GM18951 (cell line): ENCODE results near the gene GIMAP8.

Source experiments
- POLR2A ChIP-seq: IDR thresholded peaks from 4 replicates; pipeline ENCODE4 v1.6.1; 2011; ENCODE audit warnings: mild to moderate bottlenecking; ENCODE audit not compliant: insufficient read length, insufficient read depth; ENCODE audit errors: extremely low read depth
- in situ Hi-C: fragments of 300-500 bp; cut with MboI; formaldehyde crosslinking; loops from one replicate; pipeline ENCODE4 v1.12.0; 2022; ENCODE audit warnings: low sequenced_read_pairs, mixed read lengths, inconsistent platforms; ENCODE audit not compliant: unreplicated experiment

The GIMAP8 gene

DNA sequence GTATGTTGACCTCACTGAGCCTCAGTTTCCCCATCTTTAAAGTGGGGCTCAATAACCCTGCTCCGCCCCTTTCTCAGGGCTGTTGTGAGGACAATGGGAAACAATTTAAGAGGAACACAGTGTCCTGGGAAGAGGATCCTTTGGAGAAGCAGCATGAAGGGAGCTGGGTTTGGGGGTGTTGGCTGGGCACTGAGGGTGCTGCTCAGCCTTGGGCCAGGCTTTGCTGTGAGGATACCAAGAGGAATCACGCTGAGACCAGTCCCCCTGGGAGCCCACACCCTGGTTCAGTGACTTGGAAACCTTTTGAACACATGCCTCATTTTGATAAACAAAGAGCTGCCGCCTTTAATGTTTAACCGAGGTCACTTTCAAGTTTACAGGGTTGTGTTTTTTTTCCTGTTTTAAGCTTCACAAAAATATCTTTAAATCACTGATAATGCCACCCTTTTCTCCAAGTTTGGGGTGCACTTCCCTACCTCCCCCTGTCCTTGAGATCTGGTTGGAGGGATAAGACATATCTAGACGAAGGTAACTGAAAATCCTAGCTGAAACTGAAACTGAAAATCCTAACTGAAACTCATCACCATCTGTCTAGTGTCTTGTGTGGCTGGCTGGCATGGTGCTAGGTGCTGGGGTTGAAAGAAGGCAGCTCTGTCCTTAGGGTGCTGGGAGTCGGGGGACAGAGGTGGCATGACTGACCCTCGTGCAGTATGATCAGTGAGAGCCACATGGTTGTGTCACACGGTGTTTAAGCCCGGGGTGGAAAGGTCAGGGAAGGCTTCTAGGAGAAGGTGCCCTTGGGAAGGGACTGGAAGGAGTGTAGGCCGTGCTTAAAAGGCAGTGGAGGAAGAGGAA, 43.6 kb upstream of the GIMAP8 start:
- in situ Hi-C loops: no loop called here

DNA sequence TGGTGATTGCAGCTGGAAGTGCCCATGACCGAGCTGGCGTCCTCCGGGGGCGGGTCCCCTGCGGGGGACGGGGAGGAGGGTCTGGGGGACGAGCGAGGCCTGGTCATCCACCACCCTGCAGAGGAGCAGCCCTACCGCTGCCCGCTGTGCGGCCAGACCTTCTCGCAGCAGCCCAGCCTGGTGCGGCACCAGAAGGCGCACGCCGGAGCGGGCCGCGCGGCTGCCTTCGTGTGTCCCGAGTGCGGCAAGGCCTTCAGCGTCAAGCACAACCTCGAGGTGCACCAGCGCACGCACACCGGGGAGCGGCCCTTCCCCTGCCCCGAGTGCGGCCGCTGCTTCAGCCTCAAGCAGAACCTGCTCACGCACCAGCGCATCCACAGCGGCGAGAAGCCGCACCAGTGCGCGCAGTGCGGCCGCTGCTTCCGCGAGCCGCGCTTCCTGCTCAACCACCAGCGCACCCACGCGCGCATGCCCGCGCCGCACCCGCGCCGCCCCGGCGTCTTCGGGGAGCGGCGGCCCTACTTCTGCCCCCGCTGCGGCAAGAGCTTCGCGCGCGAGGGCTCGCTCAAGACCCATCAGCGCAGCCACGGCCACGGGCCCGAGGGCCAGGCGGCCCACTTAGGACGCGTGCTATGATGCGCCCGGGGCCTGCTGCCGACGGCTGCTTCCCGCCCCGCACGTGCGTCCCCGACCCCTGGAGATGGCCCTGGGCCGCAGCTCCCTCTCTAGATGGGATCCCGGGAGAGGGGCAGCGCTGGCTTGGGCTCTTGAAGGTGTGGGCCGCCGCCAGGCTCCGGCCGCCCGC, 42.6 kb upstream of the GIMAP8 start:
- no peak for TF ChIP-seq POLR2A
- in situ Hi-C loops: no loop called here

More for the DNA sequence above, 43.6 kb upstream of the GIMAP8 start:
- TF ChIP-seq POLR2A: no peak

GRCh38 chr7:150408393-150409299, 41.8 kb upstream of the GIMAP8 start:
- TF ChIP-seq POLR2A: no peak
- in situ Hi-C loops: no loop called here

DNA sequence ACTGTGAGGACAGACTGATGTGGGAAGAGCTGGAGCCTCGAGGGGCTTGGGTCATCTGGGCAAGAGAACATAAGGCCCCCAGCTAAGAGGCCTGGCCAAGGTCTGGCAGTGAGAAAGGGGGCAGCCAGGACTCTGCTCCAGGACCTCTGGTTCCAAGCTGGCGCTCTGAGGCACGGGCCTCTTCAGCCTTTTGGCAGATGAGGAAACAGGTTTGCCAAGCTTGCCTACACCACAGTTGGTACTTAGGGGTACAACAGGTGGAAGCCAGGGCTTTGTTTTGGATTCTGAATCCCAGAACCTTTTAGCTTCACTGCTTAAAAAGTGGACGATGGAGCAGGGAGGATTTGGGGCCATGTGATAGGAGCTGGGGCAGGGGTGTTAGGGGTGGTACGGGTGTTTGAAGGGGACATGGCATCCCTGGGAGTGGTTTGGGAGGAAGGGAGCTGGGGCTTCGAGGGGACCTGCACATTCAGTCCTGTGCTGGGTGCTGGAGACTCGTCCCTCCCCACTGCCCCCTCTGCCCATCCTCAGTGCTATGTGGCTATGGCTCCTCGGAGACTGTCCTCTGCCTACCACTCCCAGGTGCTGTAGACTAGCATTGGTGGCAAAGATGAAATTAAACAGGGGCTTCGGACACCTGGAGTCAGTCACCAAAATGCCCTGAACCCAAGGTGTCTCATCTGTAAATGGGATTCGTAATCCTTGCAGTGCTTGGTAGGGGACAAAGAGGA, 41.0 kb upstream of the GIMAP8 start:
- TF ChIP-seq POLR2A: no peak
- in situ Hi-C loops: loop anchor here (5.0 kb wide), 1 partner anchor 47 kb away; no protein-coding TSS in a partner anchor

DNA sequence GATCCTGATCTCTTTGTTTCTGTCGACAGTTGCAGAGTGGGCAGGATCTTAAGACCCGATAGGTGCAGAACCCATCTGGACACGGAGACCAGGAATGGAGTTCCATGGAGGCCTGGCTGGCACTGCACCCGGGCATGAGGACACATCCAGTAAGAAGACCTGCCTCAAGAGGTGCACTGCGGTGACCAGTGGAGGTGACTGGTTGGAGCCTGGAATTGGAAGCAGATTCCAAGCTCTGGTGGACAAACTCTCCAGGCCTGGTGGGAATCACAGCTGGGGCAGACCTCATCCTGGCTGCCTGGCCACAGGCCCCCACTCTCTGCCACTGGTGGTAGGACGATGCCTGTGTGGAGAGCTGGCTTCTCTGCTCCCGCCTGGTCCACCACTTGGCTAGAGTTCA, 40.3 kb upstream of the GIMAP8 start:
- in situ Hi-C loops: loop anchor here (5.0 kb wide), 1 partner anchor 48 kb away; no protein-coding TSS in a partner anchor
- no peak for TF ChIP-seq POLR2A

- no peak for TF ChIP-seq POLR2A
- in situ Hi-C loops: loop anchor here (5.0 kb wide), 1 partner anchor 49 kb away; no protein-coding TSS in a partner anchor
These were observed 39.6 kb upstream of the GIMAP8 start for GRCh38 chr7:150410680-150411346.

DNA sequence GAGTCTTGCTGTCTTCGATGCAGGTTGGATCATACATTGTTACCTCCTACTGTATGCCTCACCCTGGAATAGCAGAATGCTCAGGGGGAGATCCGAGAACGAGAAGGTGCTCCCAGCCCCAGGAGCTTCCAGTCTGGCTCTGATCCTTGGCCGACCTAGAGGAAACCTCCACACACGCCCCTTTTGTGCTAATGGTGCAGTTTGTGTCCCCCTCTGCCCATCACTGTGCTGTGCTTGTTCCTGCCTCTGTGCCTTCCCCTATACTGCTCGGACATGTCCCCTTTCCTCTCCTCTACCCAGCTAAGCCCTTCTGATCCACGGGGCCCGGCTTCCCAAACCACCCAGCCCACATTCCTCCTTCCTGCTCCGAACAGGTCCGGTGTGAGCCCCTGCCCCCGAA, 38.8 kb upstream of the GIMAP8 start:
- in situ Hi-C loops: loop anchor here (5.0 kb wide), 1 partner anchor 49 kb away; no protein-coding TSS in a partner anchor
- no peak for TF ChIP-seq POLR2A

GRCh38 chr7:150412016-150412415, 38.4 kb upstream of the GIMAP8 start:
- no peak for TF ChIP-seq POLR2A
- in situ Hi-C loops: loop anchor here (5.0 kb wide), 1 partner anchor 50 kb away; no protein-coding TSS in a partner anchor

DNA sequence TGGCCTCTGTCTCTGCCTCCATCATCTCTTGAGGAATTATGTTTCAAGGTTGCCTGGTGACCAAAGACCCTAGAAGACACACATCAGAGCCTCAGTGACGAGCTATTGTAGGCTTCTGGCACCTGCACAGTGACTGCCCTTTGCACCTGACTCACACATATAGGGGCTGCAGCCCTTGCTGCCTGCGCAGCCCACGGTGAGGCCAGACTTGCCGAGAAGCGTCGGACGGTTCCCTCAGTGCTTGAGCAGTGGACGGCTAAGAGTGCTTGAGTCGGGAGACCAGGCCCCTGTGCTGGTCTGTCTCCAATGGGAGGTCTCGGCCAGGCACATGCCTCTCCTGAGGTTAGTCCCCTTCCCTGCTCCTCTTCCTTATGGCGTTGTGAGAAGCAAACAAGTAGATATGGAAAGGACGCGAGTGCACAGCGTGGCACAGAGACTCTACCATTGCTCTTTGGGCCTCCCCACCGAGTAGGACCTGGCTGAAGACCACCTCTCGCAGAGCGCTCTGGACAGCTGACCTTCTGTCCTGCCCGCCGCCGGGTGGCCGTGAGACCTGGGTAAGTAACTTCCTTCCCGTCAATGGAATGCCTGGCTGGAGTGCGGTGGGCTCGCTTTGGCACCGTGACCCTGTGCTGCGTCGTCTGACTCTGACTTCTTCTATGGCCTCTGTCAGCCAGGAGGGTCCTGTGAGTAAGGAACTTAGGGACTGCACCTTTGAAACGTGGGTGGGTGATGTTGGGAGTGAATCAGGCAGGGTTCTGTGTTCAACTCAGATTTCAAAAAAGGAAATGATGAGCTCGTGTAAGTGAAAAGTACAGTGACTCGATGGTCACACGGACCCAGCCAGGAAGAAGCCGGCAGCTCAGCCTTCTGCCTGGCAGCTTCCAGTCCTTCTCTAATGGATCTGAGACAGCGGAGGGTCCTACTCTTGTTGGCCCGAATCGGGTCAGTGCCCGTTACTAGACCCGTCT, 37.6 kb upstream of the GIMAP8 start:
- in situ Hi-C loops: loop anchor here (5.0 kb wide), 1 partner anchor 51 kb away; no protein-coding TSS in a partner anchor
- TF ChIP-seq POLR2A: no peak

DNA sequence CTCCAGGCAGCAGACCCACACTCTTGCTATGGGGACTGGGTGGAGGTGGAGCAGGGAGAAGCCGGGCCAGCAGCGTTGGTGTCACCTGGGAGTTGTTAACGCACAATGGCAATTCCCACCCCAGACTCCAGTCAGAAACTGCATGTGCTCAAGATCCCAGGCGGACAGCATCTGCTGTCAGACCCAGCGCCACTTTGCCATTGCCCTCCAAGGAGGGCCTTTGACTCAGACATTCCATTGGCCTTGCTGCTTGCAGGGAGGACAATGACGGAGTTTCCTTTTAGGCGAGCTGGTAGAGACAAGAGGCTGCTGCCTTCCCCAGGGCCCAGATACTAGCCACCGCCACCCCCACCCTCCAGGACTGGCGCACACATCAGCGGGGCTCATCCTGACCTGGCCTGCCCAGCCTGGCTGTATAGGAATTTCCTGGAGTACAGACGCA, 36.8 kb upstream of the GIMAP8 start:
- in situ Hi-C loops: loop anchor here (5.0 kb wide), 1 partner anchor 51 kb away; no protein-coding TSS in a partner anchor
- TF ChIP-seq POLR2A: no peak
